ENCODE results near the gene ADORA2A. TPM values are rescaled to one million over a fixed set of nuclear protein-coding genes. Genes with fewer than 3 reads are reported as not detected.
A peak's percentile ranks its signal among the peaks of the same experiment; 100 is the strongest.

ADORA2A gene
- total and polyA plus RNA-seq, 11 donors = 1.5 to 12.1 (median 4.5) TPM

GRCh38 chr22:24416095-24416494, 11.3 kb upstream of the ADORA2A start:
- TF ChIP-seq POLR2A (IDR thresholded peaks at IDR 0.05) = no peak
- no peak for TF ChIP-seq CTCF (IDR thresholded peaks at IDR 0.05)
- Histone ChIP-seq H3K27me3 (no peaks in the 10 kb centered on the region), H3K4me1 (peaks cover 0 to 24% (median 20%) of the 10 kb centered on the region in 12 donors), H3K27ac (no peak overlapping the region), H3K9me3 (no peaks in the 10 kb centered on the region), H3K4me3 (no peak overlapping the region), H3K36me3 (peaks cover 0 to 61% (median 46%) of the 10 kb centered on the region in 9 donors)
- ATAC-seq (no peak), DNase-seq (no peak)
- intact Hi-C loops (cut with DNase I) = no loop called here
- WGBS, 4 donors = 91 to 97% (median 96%) methylated on average over 8 of the region's 8 CpGs

- 81 to 84% (median 82%) methylated on average over 6 of the region's 6 CpGs for WGBS, 4 donors
- H3K27ac ChIP-seq = no peak overlapping the region
- peaks cover 0 to 56% (median 44%) of the 10 kb centered on the region in 9 donors for H3K36me3 ChIP-seq
- DNase-seq (peak in 1 of 5 donors; percentile 26), ATAC-seq (no peak)
- intact Hi-C loops (cut with DNase I) = no loop called here
- no peak overlapping the region for H3K4me3 ChIP-seq
- H3K4me1 ChIP-seq = peaks cover 0 to 29% (median 24%) of the 10 kb centered on the region in 12 donors
- no peaks in the 10 kb centered on the region for H3K9me3 ChIP-seq
- no peak for TF ChIP-seq POLR2A (IDR thresholded peaks at IDR 0.05)
- TF ChIP-seq CTCF (IDR thresholded peaks at IDR 0.05) = no peak
- no peaks in the 10 kb centered on the region for H3K27me3 ChIP-seq
These were observed 10.8 kb upstream of the ADORA2A start for GRCh38 chr22:24416611-24417010.

- TF ChIP-seq POLR2A (IDR thresholded peaks at IDR 0.05) (no peak), CTCF (IDR thresholded peaks at IDR 0.05) (no peak)
- DNase-seq (no peak), ATAC-seq (no peak)
- intact Hi-C loops (cut with DNase I) = no loop called here
- peaks cover 0 to 35% (median 28%) of the 10 kb centered on the region in 12 donors for H3K4me1 ChIP-seq
- H3K36me3 ChIP-seq = peaks cover 0 to 51% (median 40%) of the 10 kb centered on the region in 9 donors
- WGBS, 4 donors = 88 to 94% (median 93%) methylated on average over 7 of the region's 7 CpGs
- H3K9me3 ChIP-seq = no peaks in the 10 kb centered on the region
- no peaks in the 10 kb centered on the region for H3K27me3 ChIP-seq
- H3K27ac ChIP-seq = no peak overlapping the region
- no peak overlapping the region for H3K4me3 ChIP-seq
These were observed 10.2 kb upstream of the ADORA2A start for GRCh38 chr22:24417200-24417599.

DNA sequence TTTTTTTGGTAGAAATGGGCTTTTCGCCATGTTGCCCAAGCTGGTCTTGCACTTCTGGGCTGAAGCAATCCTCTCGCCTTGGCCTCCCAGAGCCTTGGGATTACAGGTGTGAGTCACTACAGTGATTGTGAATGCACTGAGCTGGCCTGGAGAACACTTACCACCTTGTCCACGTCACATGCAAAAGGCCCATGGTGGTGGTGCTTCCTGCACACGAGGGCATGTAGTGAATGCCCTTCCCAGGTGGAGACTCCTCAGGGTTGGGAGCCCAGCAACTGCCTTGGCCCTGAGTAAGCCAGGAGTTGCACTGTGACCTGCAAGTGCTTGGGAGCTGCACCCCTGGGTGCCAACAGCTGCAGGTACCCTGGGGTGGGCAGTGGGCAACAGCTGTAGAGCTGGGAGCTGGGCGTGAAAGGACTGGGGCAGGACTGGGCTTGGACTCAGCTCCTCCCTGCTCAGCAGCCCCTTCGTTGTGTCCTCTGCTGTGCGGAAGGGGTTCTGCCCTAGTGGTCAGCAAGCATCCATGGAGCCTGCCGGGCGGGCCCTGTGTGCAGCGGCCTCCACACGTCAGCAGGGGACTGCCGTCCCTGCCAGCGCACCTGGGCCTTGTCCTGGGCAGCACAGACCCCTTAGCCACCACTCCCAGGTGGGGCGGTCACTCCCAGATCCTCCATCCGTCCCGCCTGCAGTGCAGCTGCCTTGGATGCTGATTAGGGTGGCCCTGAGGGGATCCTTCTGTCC, 9.3 kb upstream of the ADORA2A start:
- H3K4me1 ChIP-seq = peaks cover 0 to 43% (median 31%) of the 10 kb centered on the region in 12 donors
- 87 to 92% (median 90%) methylated on average over 5 to 16 of the region's 16 CpGs for whole genome bisulfite sequencing, 4 donors
- no peak for ATAC-seq
- peaks cover 0 to 43% (median 32%) of the 10 kb centered on the region in 9 donors for H3K36me3 ChIP-seq
- TF ChIP-seq POLR2A (IDR thresholded peaks at IDR 0.05) (no peak), CTCF (IDR thresholded peaks at IDR 0.05) (no peak)
- DNase-seq = peak in 1 of 5 donors; percentile 17
- H3K9me3 ChIP-seq = no peaks in the 10 kb centered on the region
- H3K27ac ChIP-seq = no peak overlapping the region
- intact Hi-C loops (cut with DNase I) = no loop called here
- no peak overlapping the region for H3K4me3 ChIP-seq
- no peaks in the 10 kb centered on the region for H3K27me3 ChIP-seq

Measured in heart left ventricle (tissue), 16 donors.